ENCODE data around the gene UFSP2.
A peak's percentile ranks its signal among the peaks of the same experiment; 100 is the strongest.

UFSP2 gene

GRCh38 chr4:185426960-185427688, 1.4 kb upstream of the UFSP2 start:
- DNase-seq (ENCODE audit: low read depth in 2 of 2), result no peak

GRCh38 chr4:185424905-185425646, 688 bp downstream of the UFSP2 start:
- DNase-seq (ENCODE audit: low read depth in 2 of 2), result no peak

DNA sequence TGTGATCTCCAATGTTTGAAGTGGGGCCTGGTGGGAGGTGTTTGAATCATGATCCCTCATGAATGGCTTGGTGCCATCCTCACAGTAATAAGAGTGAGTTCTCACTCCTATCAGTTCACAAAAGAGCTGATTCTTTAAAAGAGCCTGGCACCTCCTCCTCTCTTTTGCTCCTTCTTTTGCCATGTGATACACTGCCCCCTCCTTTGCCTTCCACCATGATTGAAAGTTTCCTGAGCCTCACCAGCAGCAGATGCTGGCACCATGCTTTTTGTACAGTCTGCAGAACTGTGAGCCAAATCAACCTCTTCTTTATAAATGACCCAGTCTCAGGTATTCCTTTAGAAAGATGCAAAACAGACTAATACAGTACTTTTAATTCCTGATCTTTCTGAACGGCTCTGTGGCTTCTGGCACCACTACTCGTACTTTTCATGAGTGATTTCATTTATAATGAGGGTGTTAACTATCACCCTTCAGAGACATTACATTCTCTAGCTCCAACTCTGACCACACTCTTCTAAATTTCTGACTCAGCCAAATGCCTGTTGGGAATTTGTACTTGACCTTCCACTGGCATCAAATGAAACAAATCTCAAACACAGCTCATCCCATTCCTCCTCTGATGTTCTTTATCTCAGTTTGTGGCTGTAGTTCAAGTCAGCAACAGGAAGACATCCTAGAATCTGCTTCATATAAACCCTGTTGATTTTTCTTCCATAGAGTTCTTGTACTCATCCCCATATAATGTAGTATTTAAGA, 4.2 kb downstream of the UFSP2 start:
- no peak for DNase-seq (ENCODE audit: low read depth in 2 of 2)

- no peak for DNase-seq (ENCODE audit: low read depth in 2 of 2)
Observed at GRCh38 chr4:185416955-185417354, 8.8 kb downstream of the UFSP2 start.

DNA sequence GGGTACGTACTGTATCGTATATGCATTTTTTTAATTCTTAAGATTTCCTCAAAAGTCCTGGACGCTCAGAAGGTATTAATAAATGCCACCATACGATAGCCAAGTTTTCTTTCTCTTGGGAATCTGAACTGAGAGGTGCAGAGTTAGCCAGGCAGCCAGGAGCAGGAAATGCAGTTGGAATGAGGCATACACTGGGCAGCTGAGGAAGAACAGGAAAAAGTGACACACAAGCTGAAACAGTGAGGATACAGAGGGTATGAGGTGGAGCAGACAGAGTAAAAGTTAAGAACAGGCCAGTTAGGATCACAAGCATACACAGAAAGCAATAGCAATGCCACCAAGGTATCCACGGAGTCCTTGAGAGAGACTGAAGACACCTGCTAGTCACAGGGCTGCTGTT, 13.4 kb downstream of the UFSP2 start:
- DNase-seq (ENCODE audit: low read depth in 2 of 2), result no peak

DNA sequence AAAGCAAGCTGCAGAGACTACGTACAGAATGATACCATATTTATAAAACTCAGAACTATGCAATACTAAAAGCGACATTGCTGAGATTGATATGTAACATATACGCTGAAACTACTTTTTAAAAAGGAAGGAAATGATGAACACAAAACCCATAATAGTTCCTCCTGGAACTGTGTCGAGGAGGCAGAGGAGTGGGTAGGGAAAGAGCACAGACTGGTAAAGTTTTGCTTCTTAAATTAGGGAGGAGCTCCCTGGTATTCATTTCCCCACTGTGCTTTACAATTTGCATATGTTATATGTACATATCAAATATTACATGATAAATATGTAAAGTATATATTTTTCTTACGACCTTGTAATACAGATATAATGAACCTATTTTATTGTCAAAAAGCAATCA, 13.9 kb downstream of the UFSP2 start:
- no peak for DNase-seq (ENCODE audit: low read depth in 2 of 2)

- DNase-seq (ENCODE audit: low read depth in 2 of 2), result no peak
Observed at GRCh38 chr4:185408432-185408831, 17.3 kb downstream of the UFSP2 start.

DNA sequence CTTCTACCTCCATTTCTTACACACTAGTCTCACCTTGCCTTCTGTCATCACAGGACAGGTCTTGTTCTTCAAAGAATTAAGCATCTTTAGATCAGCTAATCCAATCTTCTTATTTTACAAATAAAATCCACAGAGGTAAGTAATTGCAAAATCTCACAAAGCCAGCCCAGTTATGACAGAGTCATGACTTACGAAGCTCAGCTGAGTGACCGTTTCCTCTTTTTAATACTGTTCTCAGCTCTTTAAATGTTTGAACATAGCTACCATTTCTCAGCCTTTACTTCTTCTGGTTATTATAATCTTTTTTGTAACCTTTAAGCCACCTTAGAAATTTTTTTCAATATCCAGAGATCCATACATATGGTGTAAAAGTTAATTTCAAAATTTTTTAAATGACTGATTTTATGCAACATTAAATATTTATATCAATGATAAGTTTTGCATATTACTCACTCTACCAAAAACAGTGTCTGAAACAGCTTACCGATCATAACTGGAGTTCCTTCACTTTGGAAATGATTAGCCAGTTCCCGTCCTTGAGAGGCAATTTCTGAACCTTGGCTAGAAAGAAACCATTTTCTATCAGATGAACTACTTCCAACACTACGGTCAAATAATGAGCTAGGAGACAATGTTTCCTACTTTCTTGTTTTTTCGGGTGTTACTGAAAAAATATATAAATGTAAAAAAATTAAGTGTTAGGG, 20.3 kb downstream of the UFSP2 start:
- DNase-seq (ENCODE audit: low read depth in 2 of 2), result no peak

- no peak for DNase-seq (ENCODE audit: low read depth in 2 of 2)
Observed at GRCh38 chr4:185404031-185404430, 21.7 kb downstream of the UFSP2 start.

GRCh38 chr4:185399466-185399865, 26.3 kb downstream of the UFSP2 start:
- no peak for DNase-seq (ENCODE audit: low read depth in 2 of 2)

GRCh38 chr4:185398618-185399017, 27.1 kb downstream of the UFSP2 start:
- DNase-seq (ENCODE audit: low read depth in 2 of 2), result no peak

- DNase-seq (ENCODE audit: low read depth in 2 of 2), result no peak
Observed at GRCh38 chr4:185396724-185397385, 28.9 kb downstream of the UFSP2 start, which contains the start of gene ANKRD37. Gene ANKRD37 (plus strand): TSS chr4:185396841. CDS start chr4:185396924, 83 bp downstream.

DNA sequence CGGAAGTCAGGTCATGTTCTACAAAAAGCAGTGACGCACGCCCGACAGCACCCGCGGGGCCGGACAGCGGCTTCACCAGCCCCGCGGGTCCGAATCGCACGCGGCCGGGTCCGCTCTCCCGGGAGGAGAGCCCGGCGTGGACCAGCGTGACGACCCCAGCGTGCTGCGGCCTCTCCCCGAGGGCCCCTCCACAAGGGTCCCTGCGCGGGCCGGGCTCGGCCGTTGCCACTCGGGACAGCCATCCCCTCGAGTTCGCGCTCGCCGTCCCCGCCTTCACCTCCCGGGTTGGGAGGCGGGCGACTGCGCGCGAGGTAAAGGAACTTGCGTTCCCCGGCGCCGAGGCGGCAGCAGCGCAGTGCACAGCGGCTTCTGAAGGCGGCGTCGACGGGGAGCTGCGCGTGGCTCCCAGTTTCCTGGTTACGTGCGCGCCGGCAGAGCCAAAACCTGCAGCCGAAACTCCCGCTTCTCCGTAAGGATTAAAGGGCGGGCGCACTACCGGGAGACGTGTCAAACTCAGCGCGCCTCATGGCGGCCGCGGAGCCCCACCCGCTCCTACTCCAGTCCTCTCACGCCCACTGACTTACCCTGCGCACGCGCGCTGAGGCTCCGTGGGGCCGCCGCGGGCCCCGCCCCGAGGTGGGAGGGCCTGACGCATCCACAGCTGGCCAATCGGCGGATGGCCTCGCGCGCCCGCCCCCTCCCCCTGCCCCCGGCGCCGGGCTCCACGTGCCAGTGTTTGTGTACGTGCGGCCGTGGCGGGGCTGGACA, 29.6 kb downstream of the UFSP2 start:
- DNase-seq (ENCODE audit: low read depth in 2 of 2), result peak; percentile 92 to 95

DNA sequence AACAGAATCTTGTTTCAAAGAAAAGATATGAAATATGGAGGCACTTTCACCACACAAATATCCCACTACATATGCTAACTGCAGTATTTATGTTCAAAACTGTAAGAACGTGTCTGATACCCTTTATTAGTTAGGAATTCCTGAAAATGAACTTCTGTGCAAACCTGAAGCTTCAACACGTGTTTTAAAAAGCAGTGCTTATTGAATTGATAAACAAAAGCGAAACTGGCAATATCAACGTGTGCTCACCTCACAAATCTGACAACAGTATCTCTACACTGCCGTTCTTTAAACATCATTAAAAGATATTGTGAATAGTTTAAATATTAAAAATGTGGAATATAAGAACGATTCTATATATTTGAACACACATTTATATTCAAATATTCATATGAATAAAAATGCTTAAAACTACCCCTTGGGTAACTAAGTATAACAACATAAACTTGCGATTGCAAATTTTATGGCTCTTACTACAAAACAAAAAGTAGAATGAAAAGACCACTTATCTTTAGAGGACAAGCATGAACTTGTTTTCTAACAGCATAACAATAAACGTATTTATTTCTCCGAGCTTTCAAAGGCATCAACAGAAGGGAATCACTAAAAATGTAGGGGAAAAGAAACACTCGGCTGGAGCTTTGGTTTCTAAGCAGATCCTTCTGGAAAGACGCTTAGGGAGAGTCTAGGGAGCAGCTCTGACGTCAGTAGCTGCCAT, 30.4 kb downstream of the UFSP2 start, which contains the start of gene LRP2BP:
LRP2BP (minus strand) TSS at position 687 of the 718 bp plus-strand sequence. CDS start 17,738 bp downstream, outside the sequence.
- no peak for DNase-seq (ENCODE audit: low read depth in 2 of 2)

DNA sequence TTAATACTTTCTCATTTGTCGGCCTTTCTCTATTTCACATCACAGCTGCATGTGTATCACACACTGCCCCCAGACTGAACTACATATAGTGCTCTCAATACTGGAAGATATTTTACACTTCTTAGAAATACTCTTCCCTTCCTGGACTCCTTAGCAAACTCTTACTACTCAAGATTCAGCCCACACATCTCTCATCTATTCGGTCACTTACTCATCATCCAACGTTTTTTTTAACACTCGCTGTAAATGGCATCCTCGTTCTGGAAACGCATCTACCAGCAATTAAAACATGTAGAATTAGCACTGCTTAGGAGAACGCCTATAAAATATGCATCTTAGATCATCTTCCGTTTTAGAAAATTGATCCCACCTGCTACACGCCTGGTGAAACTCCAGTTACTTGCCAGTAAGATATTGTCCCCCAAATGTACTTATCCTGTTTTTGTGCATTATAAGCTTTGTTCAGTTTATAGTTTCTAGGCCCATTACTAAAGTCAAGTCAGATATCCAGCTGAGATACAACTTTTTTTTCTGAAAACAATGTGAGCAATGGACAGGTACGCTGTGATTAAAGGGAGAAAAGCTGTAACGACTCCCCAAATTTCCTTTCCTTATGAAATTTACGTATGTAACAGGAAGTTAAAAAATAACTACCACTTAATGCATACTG, 31.1 kb downstream of the UFSP2 start:
- DNase-seq (ENCODE audit: low read depth in 2 of 2), result no peak

GRCh38 chr4:185392156-185392555, 33.6 kb downstream of the UFSP2 start:
- DNase-seq (ENCODE audit: low read depth in 2 of 2), result no peak

- DNase-seq (ENCODE audit: low read depth in 2 of 2), result no peak
Observed at GRCh38 chr4:185390941-185391340, 34.8 kb downstream of the UFSP2 start.

- DNase-seq (ENCODE audit: low read depth in 2 of 2), result no peak
Observed at GRCh38 chr4:185387957-185388356, 37.8 kb downstream of the UFSP2 start.

DNA sequence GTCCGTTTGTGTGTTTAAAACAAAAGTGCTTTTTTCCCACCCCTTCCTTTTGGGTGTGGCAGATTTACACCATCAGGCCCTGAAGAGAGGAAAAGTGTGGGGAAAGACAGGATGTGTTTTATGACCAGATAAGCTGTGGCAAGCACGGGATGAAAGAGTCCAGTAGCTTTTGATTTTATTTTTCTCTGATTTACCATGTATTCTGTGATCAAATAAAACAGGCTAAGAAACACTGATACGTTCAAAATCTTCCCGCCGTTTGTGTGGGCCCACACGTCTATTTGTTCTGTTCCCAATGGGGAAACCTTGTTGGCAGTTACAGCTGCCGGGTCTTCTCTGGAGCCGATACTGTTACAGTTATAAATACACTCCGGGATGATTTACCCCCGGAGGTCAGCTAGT, 40.8 kb downstream of the UFSP2 start:
- no peak for DNase-seq (ENCODE audit: low read depth in 2 of 2)
